ENCODE measurements around the gene TMEM131.

TMEM131 gene

DNA sequence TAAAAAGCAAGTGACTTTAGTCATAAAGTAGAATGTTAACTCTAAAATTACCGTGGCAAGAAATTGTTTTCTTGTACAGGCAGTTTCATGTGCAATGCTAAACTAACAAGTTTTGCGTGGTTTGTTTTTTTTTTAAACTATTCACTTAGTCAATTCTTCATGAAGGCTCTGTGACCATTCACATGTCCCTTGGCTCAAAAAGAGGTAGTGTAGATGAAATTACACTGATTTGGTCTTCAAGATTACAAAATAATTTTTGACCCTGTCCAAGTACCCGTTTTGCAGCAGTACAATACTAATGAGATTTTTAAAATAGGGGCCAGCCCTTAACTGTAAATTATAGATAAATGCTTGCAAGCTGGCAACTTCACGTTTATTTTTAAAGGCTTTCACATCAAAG, 1.3 kb downstream of the TMEM131 start:
- DNase-seq: no peak

DNA sequence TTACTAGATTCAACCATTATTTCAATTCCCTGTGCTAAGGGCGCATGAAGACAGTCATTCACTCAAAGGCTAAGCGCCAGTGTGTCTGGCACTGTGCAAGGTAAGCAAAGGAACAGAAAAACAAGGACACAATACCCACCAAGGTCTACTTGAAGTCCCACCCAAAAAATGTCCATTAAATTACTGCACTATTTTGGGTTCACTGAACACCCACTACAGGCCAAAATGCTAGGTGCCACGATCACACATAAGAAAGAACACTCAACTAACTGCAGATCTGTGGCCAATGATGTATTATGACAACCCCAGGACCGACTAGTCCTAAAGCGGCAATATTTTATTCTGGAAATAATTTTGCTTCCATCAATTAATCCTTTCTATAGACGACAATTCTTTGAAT, 1.8 kb downstream of the TMEM131 start:
- DNase-seq: no peak

DNA sequence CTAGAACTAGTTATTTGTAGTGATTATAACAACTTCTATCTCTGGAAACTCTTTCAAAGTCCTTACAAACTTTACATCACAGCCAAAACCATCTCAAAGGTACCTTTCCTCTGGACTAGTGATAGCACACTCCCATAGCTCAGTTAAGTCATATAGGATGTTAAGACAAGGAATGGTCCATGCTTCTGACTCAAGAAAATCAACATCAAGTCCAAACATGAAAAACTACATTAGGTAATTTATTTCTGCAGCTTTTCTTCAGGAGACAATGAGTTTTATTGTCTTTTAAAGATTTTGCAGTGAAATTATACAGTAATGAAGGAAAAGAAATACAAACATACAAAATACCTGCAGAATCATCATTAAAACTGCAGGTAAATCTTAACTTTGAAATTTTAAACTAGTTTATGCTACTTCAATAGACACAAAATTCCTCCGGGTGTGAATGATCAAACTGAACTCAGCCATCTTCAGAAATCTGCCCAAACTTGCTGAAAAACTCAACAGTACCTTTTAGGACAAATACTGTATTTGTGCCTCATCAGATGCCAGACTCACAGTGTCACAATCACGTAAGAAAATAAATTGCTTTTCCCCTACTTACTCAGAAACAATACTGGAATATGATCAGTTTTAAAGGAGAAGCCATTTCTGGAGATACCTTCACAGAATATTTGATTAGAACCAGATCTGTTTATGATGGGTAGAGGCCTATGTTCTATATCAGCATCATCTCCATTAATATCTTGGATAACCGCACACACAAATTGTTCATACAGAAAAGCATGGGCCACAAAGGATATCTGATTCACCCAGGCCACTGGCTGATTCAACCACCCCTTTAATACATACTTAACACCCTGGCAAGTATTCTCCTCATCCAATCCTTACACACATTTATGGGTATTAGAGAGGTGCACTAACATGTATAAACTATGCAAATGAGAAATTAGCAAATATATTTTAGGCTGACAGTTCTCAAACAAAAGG, 2.6 kb downstream of the TMEM131 start:
- no peak for DNase-seq

DNA sequence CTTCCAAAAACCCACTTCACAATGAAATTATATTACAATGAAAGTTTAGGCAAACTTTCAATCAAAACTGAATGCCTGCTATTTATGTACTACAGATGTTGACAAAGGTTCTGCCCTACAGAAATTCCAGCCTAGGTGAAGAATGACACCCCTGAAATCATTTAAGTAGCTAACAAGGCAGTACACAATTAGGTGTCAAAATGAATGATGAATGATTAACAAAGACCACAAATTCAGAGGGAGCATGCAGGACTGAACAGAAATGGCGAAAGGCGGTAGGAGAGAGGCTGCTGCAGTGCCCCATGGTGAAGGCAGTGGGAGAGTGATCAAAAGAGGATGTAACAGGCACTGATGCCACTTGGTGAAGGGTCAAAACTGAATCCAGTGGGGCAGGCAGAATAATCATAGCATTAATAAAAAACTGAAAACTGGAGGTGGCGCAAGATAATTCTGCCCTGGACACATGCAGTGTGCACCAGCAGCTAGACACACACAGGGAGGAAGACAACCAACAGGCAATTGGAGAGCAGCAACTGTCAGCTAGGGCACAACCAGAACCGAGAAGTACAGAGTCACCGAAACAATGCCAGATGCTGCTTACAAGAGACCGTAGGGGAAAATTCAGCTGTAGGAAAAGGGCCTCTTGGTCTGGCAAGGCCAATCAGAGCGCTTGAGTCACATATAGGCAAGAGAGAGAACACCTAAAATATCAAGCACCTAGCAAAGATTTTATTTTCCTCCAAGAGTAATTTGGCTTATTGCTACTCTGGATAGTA, 4.5 kb downstream of the TMEM131 start:
- DNase-seq: no peak

DNA sequence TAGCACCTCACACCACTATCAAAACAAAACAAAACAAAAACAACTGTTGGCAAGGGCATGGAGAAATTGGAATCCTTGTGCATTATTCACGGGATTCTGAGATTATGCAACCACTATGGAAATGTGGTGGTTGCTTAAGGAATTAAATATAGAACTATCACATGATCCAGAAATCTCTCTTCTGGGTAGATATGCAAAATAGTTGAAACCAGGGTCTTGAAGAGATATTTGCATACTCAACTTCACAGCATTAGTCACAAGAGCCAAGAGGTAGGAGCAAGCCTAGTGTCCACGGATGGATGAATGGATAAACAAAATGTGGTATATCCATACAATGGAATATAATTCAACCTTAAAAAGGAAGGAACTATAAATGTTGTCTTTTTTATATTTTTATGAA, 7.0 kb downstream of the TMEM131 start:
- DNase-seq: no peak

DNA sequence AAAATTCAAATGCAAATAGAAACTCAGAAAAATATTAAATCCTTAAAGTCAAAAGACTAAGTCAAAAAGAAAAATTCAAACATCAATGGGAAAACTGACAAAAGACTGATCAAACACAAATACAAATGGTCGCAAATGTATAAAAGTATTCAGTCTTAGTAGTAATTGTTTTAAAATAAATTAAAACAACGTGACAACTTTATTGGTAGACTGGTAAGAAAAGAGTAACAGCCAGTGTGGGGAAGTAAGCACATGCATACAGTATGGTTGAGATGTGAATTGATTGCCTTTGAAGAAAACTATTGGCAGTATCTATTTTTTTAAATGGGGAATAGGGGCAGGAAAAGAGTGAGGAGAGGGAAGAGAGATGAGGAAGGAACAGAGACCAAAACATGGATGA, 9.8 kb downstream of the TMEM131 start:
- no peak for DNase-seq

DNA sequence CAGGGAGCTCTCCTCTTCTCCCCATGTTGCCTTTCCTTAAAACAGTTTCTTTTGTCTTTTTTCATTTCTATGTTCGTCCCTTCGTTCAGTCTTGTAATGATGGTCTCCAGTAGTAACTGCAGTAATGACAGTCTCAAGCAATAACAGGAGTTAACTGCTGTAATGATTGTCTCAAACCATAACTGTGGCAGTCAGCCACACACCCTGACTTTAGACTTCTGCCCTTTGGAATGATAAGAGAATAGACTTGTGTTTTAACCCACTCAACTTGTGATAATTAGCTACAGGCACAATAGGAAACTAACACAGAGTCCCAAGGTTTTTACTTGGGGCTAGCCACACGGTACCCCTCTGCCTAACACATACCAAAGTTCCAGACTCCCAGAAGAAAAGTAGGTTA, 12.1 kb downstream of the TMEM131 start:
- DNase-seq: no peak

DNA sequence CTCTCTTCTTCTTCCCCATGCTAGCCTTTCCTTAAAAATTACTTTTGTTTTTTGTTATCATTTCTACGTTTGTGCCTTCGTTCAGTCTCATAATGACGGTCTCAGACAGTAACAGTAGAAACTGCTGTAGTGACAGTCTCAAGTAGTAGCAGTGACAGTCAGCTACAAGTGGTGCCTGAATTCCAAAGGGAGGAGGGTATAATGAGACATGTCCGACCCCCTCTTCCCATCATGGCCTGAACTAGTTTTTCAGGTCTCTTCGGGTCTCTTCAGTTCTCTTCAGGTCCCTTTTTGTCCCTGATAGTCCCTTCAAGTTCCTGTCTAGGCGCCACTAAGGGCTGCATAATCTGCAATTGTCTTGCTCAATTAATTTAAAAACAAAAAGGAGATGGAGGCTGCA, 12.6 kb downstream of the TMEM131 start:
- no peak for DNase-seq

DNA sequence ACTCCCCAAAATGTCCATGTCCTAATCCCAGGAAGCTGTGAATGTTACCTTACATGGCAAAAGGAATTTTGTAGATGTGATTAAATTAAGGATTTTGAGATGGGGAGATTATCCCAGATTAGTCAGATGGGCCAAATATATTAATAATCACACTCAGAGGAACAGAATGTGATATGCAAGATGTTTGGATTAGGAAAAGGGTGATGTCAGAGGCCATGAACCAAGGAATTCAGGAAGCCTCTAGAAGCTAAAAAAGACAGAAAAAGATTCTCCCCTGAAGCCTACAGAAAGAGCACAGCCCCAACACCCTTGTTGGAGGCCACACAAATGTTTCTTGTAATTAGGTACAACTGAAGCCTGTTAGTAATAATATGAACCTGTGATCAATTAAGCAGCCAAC, 13.1 kb downstream of the TMEM131 start:
- no peak for DNase-seq

DNA sequence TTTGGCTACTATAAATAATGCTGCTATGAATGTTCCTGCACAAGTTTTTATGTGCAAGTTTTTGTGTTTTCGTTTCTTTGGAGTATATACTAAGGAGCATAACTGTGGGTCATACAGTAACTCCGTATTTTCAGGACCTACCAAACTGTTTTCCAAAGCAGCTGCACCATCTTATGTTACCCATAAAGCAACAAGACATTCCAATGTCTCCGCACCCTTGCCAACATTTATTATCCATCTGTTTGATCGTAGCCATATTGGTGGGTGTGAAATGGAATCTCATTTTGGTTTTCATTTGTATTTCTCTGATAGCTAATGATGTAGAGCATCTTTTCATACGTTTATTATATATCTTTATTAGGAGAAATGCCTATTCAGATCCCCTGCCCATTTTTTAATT, 13.8 kb downstream of the TMEM131 start:
- no peak for DNase-seq

DNA sequence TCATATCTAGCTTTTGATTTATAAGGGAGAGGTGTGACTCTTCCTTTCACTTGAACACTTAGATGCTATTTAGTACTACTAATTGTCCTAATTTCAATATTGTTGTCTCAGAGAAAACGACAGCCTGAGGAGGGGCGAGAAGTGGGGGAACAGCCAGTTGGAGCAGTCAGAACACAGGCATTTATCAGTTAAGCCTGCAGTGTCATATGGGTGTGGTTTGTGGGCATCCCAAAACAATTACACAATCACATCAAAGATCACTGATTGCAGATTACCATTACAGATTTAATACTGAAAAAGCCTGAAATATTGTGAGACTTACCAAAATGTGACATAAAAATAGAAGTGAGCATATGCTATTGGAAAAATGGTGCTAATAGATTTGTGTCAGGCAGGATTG, 15.8 kb downstream of the TMEM131 start:
- DNase-seq: no peak

DNA sequence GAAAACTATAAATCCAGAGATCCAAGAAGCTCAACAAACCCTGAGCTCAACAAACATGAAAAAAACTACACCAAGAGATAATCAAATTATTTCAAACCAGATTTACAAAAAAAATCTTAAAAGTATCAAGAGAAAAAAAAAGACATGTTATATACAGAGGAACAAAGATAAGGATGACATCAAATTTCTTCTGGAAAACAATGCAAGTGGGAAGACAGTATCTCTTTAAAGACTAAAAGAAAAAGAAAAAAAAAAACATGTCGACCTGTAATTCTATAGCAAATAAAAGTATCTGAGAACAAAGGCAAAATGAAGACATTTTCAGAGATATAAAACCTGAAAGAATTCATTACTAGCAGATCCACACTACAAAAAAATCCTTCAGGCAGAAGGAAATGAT, 21.3 kb downstream of the TMEM131 start:
- no peak for DNase-seq

DNA sequence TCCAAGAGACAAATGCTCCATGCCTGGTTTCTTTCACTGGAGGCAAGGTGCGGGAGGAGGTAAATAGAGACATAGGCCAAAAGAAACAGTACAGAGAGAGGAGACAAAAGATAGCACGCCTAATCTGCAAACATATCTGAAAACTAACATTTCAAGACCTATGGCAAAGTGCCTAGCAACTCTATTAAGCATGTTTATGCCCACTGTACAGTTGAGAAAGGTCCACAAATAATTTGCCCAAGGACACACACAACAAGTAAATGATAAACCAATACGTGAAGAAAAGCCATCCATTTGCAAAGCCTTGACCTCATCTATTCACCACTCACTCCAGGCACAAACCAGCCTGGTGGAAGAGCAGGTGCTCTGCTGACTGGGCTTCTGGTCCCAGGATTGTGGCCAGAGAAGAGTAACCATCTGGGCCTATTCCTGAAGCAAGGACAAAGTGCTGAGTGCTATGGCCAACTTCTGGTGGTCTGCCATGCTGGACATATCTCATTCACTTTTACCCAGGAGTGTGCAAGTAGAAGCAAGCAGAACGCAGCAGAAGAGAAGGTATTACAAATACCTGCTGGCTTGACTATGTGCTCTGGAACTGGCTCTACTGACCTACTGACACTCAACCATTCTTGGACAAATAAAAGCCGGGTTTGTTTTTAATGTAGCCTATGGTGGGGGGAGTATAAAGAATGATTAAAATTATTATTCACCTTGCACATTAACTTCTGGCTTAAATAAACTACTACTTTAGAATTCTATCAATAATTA, 25.3 kb downstream of the TMEM131 start:
- DNase-seq: no peak

DNA sequence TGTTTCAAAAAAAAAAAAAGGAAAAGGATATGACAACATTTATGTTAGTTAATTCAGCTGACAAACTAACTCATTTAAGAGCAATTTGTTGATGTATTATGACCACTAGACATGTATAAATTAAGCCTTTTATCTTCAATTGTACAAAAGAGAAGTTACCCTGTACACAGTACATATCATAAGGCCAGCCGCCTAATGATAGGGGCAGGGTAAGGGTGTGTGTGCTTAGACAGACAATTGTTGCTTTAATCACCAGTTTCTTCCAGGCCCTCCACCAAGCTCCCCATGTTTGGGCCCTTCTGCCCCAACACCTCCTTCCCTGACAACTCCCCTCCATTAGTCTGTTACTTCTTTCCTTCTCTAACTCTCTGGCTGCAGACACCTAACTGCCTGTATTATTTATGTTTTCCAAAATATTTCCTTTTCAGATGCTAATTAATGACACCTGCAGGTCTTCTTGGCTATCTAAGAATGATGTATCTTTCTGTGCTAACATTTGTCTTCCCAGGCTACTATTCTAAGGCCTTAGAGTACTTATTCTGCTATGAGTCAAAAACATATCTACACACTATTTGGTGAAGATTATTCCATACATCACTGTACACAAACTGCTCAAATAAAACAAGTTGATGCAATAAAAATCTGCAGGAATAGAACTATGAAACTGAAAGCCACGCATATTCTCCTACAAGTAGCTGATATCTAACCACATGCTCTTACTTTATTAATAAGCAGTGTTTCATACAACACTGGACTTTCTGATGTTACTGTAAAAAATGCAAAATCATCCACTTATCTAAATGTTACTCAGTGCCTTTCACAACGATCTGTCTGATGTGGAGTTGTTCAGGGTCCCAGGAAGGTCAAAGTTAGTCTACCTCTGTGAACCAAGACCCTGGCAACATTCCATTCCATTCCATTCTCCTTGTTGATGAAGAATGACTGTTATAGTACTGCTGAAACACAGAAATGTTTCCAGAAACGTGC, 26.4 kb downstream of the TMEM131 start:
- no peak for DNase-seq

DNA sequence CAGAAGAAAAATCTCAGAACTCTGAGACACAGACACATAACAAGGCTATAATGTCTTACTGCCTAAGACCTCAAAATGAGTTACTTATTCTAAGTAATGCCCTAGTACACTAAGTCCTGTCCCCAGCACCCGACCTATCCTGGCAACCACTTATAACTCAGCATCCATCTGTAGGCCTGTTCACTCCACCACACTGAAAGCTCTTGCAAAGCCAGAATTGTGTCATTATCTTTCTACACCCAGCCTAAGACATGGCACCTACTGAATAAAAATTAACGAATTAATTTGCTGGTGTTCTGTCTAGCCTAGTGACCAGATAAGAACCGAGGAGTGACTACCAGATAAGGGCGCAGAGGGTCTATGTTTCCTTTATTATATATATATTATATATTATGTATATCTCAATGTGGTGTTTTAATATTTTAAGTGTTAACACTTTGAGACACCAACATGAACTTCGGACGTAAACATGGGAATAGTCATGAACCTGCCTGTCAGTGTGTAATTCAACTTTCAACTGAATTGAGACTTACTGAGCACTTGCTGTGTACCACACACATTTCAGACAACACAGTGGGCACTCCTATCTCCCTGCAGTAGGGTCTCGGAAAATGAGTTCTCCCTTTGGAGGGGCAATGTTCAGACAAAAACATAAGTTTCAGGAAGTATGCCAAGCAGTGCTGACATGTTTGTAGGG, 27.7 kb downstream of the TMEM131 start:
- DNase-seq: no peak

DNA sequence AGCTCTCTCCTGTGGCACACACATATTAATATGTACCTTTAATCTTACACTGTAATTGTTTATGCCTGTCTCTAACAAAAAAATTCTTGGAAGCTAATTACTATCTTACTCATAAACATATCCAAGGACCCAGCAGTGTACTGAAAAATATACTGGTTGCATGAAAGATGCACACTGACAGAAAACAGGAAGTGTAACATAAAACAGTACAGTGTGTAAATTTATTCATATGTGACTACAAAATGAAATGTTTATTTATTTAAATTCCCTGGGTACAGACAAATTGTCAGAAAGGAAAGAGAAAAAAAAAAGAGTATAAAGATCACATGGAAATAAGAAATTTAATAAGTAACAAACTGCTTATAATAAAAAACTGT, 28.5 kb downstream of the TMEM131 start:
- no peak for DNase-seq

DNA sequence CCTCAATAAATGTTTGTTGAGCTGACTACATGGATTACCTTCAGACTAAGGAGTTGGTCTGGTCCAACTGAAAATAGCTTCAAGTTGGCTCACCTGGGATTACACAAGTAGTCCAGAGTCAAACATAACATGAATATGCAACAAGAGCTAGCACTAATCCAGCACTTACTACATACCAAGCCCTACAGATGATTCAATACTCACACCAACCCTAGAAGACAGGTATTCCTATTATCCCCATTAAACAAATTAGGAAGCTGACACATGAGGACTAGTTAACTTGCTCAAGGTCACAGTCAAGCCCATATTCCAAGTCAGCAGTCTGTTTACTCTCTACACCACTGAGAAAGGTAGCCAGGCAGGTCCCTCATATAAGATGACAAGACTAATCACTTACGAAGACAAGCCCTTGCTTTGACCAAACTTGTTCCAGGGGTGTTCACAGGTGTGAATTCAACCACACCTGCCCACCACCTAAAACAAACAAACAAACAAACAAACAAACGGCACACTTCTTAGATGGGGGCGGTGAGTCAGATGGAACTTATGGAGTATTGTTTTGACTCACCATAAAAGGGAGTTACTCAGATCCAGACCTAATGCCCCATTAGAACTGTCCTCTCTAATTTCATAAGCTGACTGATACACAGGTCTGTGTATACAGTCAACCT, 29.1 kb downstream of the TMEM131 start:
- no peak for DNase-seq

DNA sequence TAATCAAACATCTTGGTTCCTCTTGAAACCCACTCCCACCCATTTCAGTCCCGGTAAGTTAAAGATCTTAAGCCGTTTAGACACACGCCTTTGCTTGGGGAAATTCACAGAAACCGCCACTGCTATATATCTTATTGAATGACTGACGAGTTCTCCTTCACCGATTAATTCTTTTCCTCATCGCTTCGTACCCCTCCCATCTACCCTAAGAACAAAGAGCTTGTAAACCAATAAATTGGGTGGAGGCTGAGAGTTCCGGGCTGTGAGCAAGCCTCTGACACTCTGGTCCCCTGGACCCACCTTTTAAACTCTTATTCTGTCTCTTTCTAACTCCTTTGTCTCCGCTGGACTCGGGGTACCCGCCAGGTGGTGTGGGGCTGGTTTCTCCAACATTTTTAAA, 30.6 kb downstream of the TMEM131 start:
- no peak for DNase-seq

DNA sequence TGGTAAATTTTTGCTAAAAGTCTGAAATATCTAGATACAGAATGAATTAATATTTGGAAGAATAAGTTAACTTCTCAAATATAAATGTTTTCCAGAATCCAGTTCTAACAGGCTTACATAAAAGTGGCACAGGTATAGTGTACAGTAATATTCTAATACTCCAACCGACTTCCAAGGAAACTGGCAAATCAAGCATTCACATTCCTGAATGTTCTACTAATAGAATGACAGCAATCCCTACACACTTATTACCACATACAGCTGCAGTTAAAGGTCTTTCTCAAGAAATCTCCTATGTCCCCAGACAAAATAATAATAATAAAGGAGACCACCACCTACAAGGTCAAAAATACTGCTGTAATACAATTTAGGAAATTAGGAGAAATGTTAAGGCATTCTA, 31.9 kb downstream of the TMEM131 start:
- DNase-seq: no peak

DNA sequence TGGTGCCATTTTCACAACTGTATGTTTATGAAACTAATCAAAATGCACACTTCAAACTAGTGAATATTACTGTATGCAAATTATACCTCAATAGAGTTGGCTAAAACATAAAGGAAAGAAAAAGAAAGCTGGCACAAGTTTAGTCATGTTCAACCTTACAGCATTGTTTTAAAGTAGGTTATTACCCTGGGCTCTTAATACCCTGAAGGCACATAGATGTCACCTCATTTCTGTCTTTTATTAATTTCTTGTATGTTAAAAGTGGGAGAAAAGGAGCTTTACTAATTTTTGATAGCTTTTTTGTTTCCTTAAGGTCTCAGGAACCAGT, 32.7 kb downstream of the TMEM131 start:
- DNase-seq: no peak

All from nucleus accumbens (tissue), 56 donors.